Suppressor macrophage treated with lipopolysaccharide for 4 hours (primary cell): ENCODE measurements around the gene PHF2.

Source experiments
- DNase-seq: peaks from one replicate; pipeline ENCODE4 v3.0.0-alpha.2; 2020

Gene PHF2

GRCh38 chr9:93634311-93635185, 58.2 kb downstream of the PHF2 start:
- DNase-seq: no peak

- DNase-seq: no peak
Observed at GRCh38 chr9:93635186-93636107, 59.1 kb downstream of the PHF2 start.

GRCh38 chr9:93636172-93636661, 59.8 kb downstream of the PHF2 start:
- no peak for DNase-seq

GRCh38 chr9:93636667-93637066, 60.3 kb downstream of the PHF2 start:
- no peak for DNase-seq

GRCh38 chr9:93637886-93638285, 61.5 kb downstream of the PHF2 start:
- DNase-seq: no peak

- DNase-seq: no peak
Observed at GRCh38 chr9:93640027-93640426, 63.6 kb downstream of the PHF2 start.

GRCh38 chr9:93642961-93643360, 66.6 kb downstream of the PHF2 start:
- DNase-seq: no peak

- DNase-seq: no peak
Observed at GRCh38 chr9:93644397-93645088, 68.2 kb downstream of the PHF2 start.

- no peak for DNase-seq
Observed at GRCh38 chr9:93645149-93645889, 68.9 kb downstream of the PHF2 start.

GRCh38 chr9:93645921-93646639, 69.7 kb downstream of the PHF2 start:
- no peak for DNase-seq

- DNase-seq: no peak
Observed at GRCh38 chr9:93646640-93647178, 70.3 kb downstream of the PHF2 start.

- DNase-seq: no peak
Observed at GRCh38 chr9:93648181-93648580, 71.8 kb downstream of the PHF2 start.

- DNase-seq: no peak
Observed at GRCh38 chr9:93648836-93649235, 72.5 kb downstream of the PHF2 start.

GRCh38 chr9:93649610-93650261, 73.4 kb downstream of the PHF2 start:
- DNase-seq: no peak

GRCh38 chr9:93650448-93650847, 74.1 kb downstream of the PHF2 start:
- DNase-seq: no peak

- DNase-seq: no peak
Observed at GRCh38 chr9:93651521-93651950, 75.2 kb downstream of the PHF2 start.

GRCh38 chr9:93652604-93653592, 76.5 kb downstream of the PHF2 start:
- DNase-seq: no peak

GRCh38 chr9:93653760-93654159, 77.4 kb downstream of the PHF2 start:
- DNase-seq: no peak

- DNase-seq: no peak
Observed at GRCh38 chr9:93654351-93654961, 78.1 kb downstream of the PHF2 start.
